Liver (tissue), 9 donors: ENCODE measurements around the gene NBEAL2. TPM values are rescaled to one million over a fixed set of nuclear protein-coding genes. Genes with fewer than 3 reads are reported as not detected.

Experiments used
- DNase-seq: peaks from one replicate; pipeline ENCODE4 v3.0.0-alpha.2; 2017; ENCODE audit warnings: low spot score
- H3K27ac ChIP-seq, 2 donors: one replicate each; pipeline ENCODE4 v1.7.0; 2013; ENCODE audit warnings: inconsistent platforms in 2 of 2, low read length in 2 of 2, control low read depth in 1 of 2, low read depth in 1 of 2, mild to moderate bottlenecking in 1 of 2
- H3K27me3 ChIP-seq, 4 donors: one replicate each; pipeline versions ENCODE4 v1.6.1 to v1.7.0; 2013; ENCODE audit warnings: low read length in 3 of 4, inconsistent platforms in 1 of 4, mild to moderate bottlenecking in 1 of 4, moderate library complexity in 1 of 4; ENCODE audit not compliant: control insufficient read depth in 4 of 4, insufficient read depth in 4 of 4
- H3K36me3 ChIP-seq, 4 donors: one replicate each; pipeline versions ENCODE4 v1.6.1 to v1.7.0; 2013; ENCODE audit warnings: low read length in 3 of 4, mild to moderate bottlenecking in 3 of 4, low read depth in 1 of 4, moderate library complexity in 1 of 4; ENCODE audit not compliant: control insufficient read depth in 4 of 4, insufficient read depth in 3 of 4
- H3K4me1 ChIP-seq, 4 donors: one replicate each; pipeline versions ENCODE4 v1.6.1 to v1.7.0; 2013; ENCODE audit warnings: low read length in 3 of 4, mild to moderate bottlenecking in 3 of 4, moderate library complexity in 1 of 4; ENCODE audit not compliant: control insufficient read depth in 4 of 4, insufficient read depth in 4 of 4
- H3K4me3 ChIP-seq, 3 donors: one replicate each; pipeline versions ENCODE4 v1.6.1 to v1.7.0; 2013; ENCODE audit warnings: low read length in 3 of 3, control low read depth in 1 of 3, low read depth in 1 of 3, mild to moderate bottlenecking in 1 of 3
- H3K9ac ChIP-seq, 2 donors: one replicate each; pipeline ENCODE4 v1.7.0; 2013; ENCODE audit warnings: low read length in 2 of 2, mild to moderate bottlenecking in 2 of 2, moderate library complexity in 2 of 2, control low read depth in 1 of 2, low read depth in 1 of 2
- H3K9me3 ChIP-seq, 4 donors: one replicate each; pipeline versions ENCODE4 v1.6.1 to v1.7.0; 2013; ENCODE audit warnings: low read length in 3 of 4; ENCODE audit not compliant: control insufficient read depth in 4 of 4
- EGR1 ChIP-seq, 2 donors: IDR thresholded peaks; 2 replicates each; pipeline ENCODE4 v1.6.1; 2016 to 2018; ENCODE audit warnings: antibody characterized with exemption in 2 of 2, low read depth in 2 of 2
- FOXA1 ChIP-seq: IDR thresholded peaks from 2 replicates; pipeline ENCODE4 v1.6.1; 2016; ENCODE audit warnings: antibody characterized with exemption
- FOXA2 ChIP-seq: IDR thresholded peaks from 2 replicates; pipeline ENCODE4 v1.6.1; 2016; ENCODE audit warnings: antibody characterized with exemption
- GABPA ChIP-seq, 2 donors: IDR thresholded peaks in 1 of 2; conservative IDR thresholded peaks in 1 of 2; 2 replicates each; pipeline ENCODE4 v1.6.1; 2016; ENCODE audit warnings: antibody characterized with exemption in 2 of 2, mild to moderate bottlenecking in 1 of 2, moderate library complexity in 1 of 2
- HNF4A ChIP-seq, 2 donors: conservative IDR thresholded peaks; 2 replicates each; pipeline ENCODE4 v1.6.1; 2016; ENCODE audit warnings: antibody characterized with exemption in 2 of 2, mild to moderate bottlenecking in 2 of 2
- HNF4G ChIP-seq: IDR thresholded peaks from 2 replicates; pipeline ENCODE4 v1.6.1; 2016; ENCODE audit warnings: antibody characterized with exemption
- NR2F2 ChIP-seq: IDR thresholded peaks from 2 replicates; pipeline ENCODE4 v1.6.1; 2016; ENCODE audit warnings: antibody characterized with exemption
- RAD21 ChIP-seq, 2 donors: IDR thresholded peaks; 2 replicates each; pipeline ENCODE4 v1.6.1; 2016; ENCODE audit warnings: antibody characterized with exemption in 2 of 2, mild to moderate bottlenecking in 2 of 2
- TAF1 ChIP-seq: conservative IDR thresholded peaks from 2 replicates; pipeline ENCODE4 v1.6.1; 2016; ENCODE audit warnings: antibody characterized with exemption, mild to moderate bottlenecking
- YY1 ChIP-seq: IDR thresholded peaks from 2 replicates; pipeline ENCODE4 v1.6.1; 2016; ENCODE audit warnings: antibody characterized with exemption, mild to moderate bottlenecking
- ZBTB33 ChIP-seq: IDR thresholded peaks from 2 replicates; pipeline ENCODE4 v1.6.1; 2016; ENCODE audit warnings: antibody characterized with exemption
- WGBS: extraction: QIAGEN DNeasy Blood & Tissue Kit; methylation state at CpG from one replicate; pipeline ENCODE4 v1.1.7; 2013; 5-methylcytosine and 5-hydroxymethylcytosine counted together
- polyA plus RNA-seq, 2 donors: library from polyadenylated mRNA; stranded (reverse) in 1 of 2; unstranded in 1 of 2; fragments of 200-250 nt in 1 of 2; fragments of >200 nt in 1 of 2; fragmentation: Nextera tagmentation in 1 of 2; extraction: Ambion mirVana in 1 of 2; gene quantifications; one replicate each; pipeline versions ENCODE4 v1.2.1 to v1.2.3, GENCODE V29; 2013 to 2015
- total RNA-seq, 2 donors: library from RNA; depleted of rRNA; stranded (reverse); fragments of >200 nt; gene quantifications; one replicate each; pipeline ENCODE4 v1.2.3, GENCODE V29; 2014
- TF ChIP-seq, protein P1 (sequence below): fragments of 150-350 bp; IDR thresholded peaks from 2 replicates; pipeline ENCODE4 v1.5.1; 2017; ENCODE audit warnings: improper control_type of control experiment, low read depth, low read length; ENCODE audit not compliant: missing input control
- TF ChIP-seq, protein P2 (sequence below): IDR thresholded peaks from 2 replicates; pipeline ENCODE4 v1.6.1; 2016; ENCODE audit warnings: antibody characterized with exemption, mild to moderate bottlenecking
- TF ChIP-seq, protein P3 (sequence below): IDR thresholded peaks from 2 replicates; pipeline ENCODE4 v1.6.1; 2016; ENCODE audit warnings: antibody characterized with exemption
- donor health status: healthy.
- donor health status: healthy.
- donor health status: healthy.
- donor health status: healthy.
- donor health status: healthy.

Gene NBEAL2
- total and polyA plus RNA-seq, 4 donors: 2.0 to 20.7 (median 7.6) TPM

GRCh38 chr3:47011371-47011770 is 31.9 kb downstream of the NBEAL2 start (continued):
- TF ChIP-seq, protein P1, sequence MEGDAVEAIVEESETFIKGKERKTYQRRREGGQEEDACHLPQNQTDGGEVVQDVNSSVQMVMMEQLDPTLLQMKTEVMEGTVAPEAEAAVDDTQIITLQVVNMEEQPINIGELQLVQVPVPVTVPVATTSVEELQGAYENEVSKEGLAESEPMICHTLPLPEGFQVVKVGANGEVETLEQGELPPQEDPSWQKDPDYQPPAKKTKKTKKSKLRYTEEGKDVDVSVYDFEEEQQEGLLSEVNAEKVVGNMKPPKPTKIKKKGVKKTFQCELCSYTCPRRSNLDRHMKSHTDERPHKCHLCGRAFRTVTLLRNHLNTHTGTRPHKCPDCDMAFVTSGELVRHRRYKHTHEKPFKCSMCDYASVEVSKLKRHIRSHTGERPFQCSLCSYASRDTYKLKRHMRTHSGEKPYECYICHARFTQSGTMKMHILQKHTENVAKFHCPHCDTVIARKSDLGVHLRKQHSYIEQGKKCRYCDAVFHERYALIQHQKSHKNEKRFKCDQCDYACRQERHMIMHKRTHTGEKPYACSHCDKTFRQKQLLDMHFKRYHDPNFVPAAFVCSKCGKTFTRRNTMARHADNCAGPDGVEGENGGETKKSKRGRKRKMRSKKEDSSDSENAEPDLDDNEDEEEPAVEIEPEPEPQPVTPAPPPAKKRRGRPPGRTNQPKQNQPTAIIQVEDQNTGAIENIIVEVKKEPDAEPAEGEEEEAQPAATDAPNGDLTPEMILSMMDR: no peak
- TF ChIP-seq YY1: no peak
- TF ChIP-seq TAF1: no peak
- TF ChIP-seq HNF4A (conservative IDR thresholded peaks at IDR 0.05): no peak
- TF ChIP-seq ZBTB33: no peak

- no peak for DNase-seq
- no peak overlapping the region for H3K27ac ChIP-seq
- H3K36me3 ChIP-seq: peaks cover 0 to 5% (median 3%) of the 10 kb centered on the region in 4 donors
- H3K9me3 ChIP-seq: no peaks in the 10 kb centered on the region
- H3K27me3 ChIP-seq: no peaks in the 10 kb centered on the region
- TF ChIP-seq FOXA1 (no peak), TAF1 (no peak), GABPA (IDR thresholded peaks at IDR 0.05 in 1 of 2, conservative IDR thresholded peaks at IDR 0.05 in 1 of 2) (no peak), NR2F2 (no peak), ZBTB33 (no peak), HNF4G (no peak), YY1 (no peak), RAD21 (IDR thresholded peaks at IDR 0.05) (no peak), EGR1 (IDR thresholded peaks at IDR 0.05; ENCODE audit: low read depth in 2 of 2) (no peak), FOXA2 (no peak)
- TF ChIP-seq, protein P2, sequence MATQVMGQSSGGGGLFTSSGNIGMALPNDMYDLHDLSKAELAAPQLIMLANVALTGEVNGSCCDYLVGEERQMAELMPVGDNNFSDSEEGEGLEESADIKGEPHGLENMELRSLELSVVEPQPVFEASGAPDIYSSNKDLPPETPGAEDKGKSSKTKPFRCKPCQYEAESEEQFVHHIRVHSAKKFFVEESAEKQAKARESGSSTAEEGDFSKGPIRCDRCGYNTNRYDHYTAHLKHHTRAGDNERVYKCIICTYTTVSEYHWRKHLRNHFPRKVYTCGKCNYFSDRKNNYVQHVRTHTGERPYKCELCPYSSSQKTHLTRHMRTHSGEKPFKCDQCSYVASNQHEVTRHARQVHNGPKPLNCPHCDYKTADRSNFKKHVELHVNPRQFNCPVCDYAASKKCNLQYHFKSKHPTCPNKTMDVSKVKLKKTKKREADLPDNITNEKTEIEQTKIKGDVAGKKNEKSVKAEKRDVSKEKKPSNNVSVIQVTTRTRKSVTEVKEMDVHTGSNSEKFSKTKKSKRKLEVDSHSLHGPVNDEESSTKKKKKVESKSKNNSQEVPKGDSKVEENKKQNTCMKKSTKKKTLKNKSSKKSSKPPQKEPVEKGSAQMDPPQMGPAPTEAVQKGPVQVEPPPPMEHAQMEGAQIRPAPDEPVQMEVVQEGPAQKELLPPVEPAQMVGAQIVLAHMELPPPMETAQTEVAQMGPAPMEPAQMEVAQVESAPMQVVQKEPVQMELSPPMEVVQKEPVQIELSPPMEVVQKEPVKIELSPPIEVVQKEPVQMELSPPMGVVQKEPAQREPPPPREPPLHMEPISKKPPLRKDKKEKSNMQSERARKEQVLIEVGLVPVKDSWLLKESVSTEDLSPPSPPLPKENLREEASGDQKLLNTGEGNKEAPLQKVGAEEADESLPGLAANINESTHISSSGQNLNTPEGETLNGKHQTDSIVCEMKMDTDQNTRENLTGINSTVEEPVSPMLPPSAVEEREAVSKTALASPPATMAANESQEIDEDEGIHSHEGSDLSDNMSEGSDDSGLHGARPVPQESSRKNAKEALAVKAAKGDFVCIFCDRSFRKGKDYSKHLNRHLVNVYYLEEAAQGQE: no peak
- TF ChIP-seq, protein P3, sequence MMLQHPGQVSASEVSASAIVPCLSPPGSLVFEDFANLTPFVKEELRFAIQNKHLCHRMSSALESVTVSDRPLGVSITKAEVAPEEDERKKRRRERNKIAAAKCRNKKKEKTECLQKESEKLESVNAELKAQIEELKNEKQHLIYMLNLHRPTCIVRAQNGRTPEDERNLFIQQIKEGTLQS: no peak
- H3K4me3 ChIP-seq: no peak overlapping the region
- WGBS: 92% methylated on average over 10 of the region's 10 CpGs
- H3K4me1 ChIP-seq: peaks cover 1 to 33% (median 20%) of the 10 kb centered on the region in 4 donors
- H3K9ac ChIP-seq: no peak overlapping the region
Observed at GRCh38 chr3:47012342-47013230, 33.1 kb downstream of the NBEAL2 start.
